ENCODE measurements around the gene ZBTB46. TPM values are rescaled to one million over a fixed set of nuclear protein-coding genes. Genes with fewer than 3 reads are reported as not detected.
"Not testable (repeated sequence)": the region's sequence is repeated elsewhere in the genome, so short reads cannot be mapped to it uniquely, and the experiment has no call there.

Gene ZBTB46
- total RNA-seq, 1 donor = 0.36 TPM

- Histone ChIP-seq H2AFZ (ENCODE audit: low read length) (no peak overlapping the region), H3K27me3 (ENCODE audit: insufficient read depth, low read length) (no peaks in the 10 kb centered on the region), H3K4me2 (ENCODE audit: insufficient read depth, low read length) (no peak overlapping the region), H3K9me3 (ENCODE audit: low read depth, low read length) (no peaks in the 10 kb centered on the region), H3K4me1 (ENCODE audit: insufficient read depth, low read length) (peaks cover 11% of the 10 kb centered on the region), H3K4me3 (ENCODE audit: insufficient read depth, low read length) (no peak overlapping the region), H3K79me2 (ENCODE audit: insufficient read depth, low read length) (peaks cover 74% of the 10 kb centered on the region), H4K20me1 (ENCODE audit: insufficient read depth, low read length) (peaks cover 54% of the 10 kb centered on the region), H3K27ac (ENCODE audit: low read depth, low read length) (no peak overlapping the region), H3K36me3 (ENCODE audit: insufficient read depth, low read length) (peaks cover 64% of the 10 kb centered on the region)
- peak; percentile 39 for DNase-seq (ENCODE audit: insufficient read length, low spot score, missing footprints)
- TF ChIP-seq CTCF (IDR thresholded peaks at IDR 0.05; ENCODE audit: extremely low read depth, low read depth, low read length) = no peak
Observed at GRCh38 chr20:63876489-63877036, 45.5 kb upstream of the ZBTB46 start.

- H3K9me3 ChIP-seq (ENCODE audit: low read depth, low read length); H3K27me3 ChIP-seq (ENCODE audit: insufficient read depth, low read length); DNase-seq (ENCODE audit: insufficient read length, low spot score, missing footprints); H3K27ac ChIP-seq (ENCODE audit: low read depth, low read length); H2AFZ ChIP-seq (ENCODE audit: low read length); H3K4me2 ChIP-seq (ENCODE audit: insufficient read depth, low read length); H3K4me3 ChIP-seq (ENCODE audit: insufficient read depth, low read length): not testable (repeated sequence)
- Histone ChIP-seq H3K36me3 (ENCODE audit: insufficient read depth, low read length) (peaks cover 75% of the 10 kb centered on the region), H4K20me1 (ENCODE audit: insufficient read depth, low read length) (peaks cover 55% of the 10 kb centered on the region), H3K4me1 (ENCODE audit: insufficient read depth, low read length) (peaks cover 11% of the 10 kb centered on the region), H3K79me2 (ENCODE audit: insufficient read depth, low read length) (peaks cover 80% of the 10 kb centered on the region)
Observed at GRCh38 chr20:63874241-63874640, 43.2 kb upstream of the ZBTB46 start.

- Histone ChIP-seq H3K27me3 (ENCODE audit: insufficient read depth, low read length) (no peaks in the 10 kb centered on the region), H3K4me3 (ENCODE audit: insufficient read depth, low read length) (no peak overlapping the region), H3K9me3 (ENCODE audit: low read depth, low read length) (no peaks in the 10 kb centered on the region), H3K36me3 (ENCODE audit: insufficient read depth, low read length) (peaks cover 78% of the 10 kb centered on the region), H3K4me1 (ENCODE audit: insufficient read depth, low read length) (peaks cover 11% of the 10 kb centered on the region), H3K27ac (ENCODE audit: low read depth, low read length) (peak overlapping the region; percentile 2), H2AFZ (ENCODE audit: low read length) (no peak overlapping the region), H4K20me1 (ENCODE audit: insufficient read depth, low read length) (peaks cover 55% of the 10 kb centered on the region), H3K79me2 (ENCODE audit: insufficient read depth, low read length) (peaks cover 80% of the 10 kb centered on the region), H3K4me2 (ENCODE audit: insufficient read depth, low read length) (no peak overlapping the region)
- no peak for TF ChIP-seq CTCF (IDR thresholded peaks at IDR 0.05; ENCODE audit: extremely low read depth, low read depth, low read length)
- DNase-seq (ENCODE audit: insufficient read length, low spot score, missing footprints) = peak; percentile 97
Observed at GRCh38 chr20:63873477-63873971, 42.5 kb upstream of the ZBTB46 start.

- Histone ChIP-seq H3K27ac (ENCODE audit: low read depth, low read length) (no peak overlapping the region), H3K4me1 (ENCODE audit: insufficient read depth, low read length) (peaks cover 27% of the 10 kb centered on the region), H4K20me1 (ENCODE audit: insufficient read depth, low read length) (peaks cover 34% of the 10 kb centered on the region), H3K36me3 (ENCODE audit: insufficient read depth, low read length) (peaks cover 39% of the 10 kb centered on the region), H2AFZ (ENCODE audit: low read length) (no peak overlapping the region), H3K9me3 (ENCODE audit: low read depth, low read length) (no peaks in the 10 kb centered on the region), H3K27me3 (ENCODE audit: insufficient read depth, low read length) (no peaks in the 10 kb centered on the region), H3K79me2 (ENCODE audit: insufficient read depth, low read length) (peaks cover 87% of the 10 kb centered on the region), H3K4me3 (ENCODE audit: insufficient read depth, low read length) (no peak overlapping the region), H3K4me2 (ENCODE audit: insufficient read depth, low read length) (no peak overlapping the region)
- DNase-seq (ENCODE audit: insufficient read length, low spot score, missing footprints) = peak; percentile 30
- TF ChIP-seq CTCF (IDR thresholded peaks at IDR 0.05; ENCODE audit: extremely low read depth, low read depth, low read length) = no peak
Observed at GRCh38 chr20:63868264-63868663, 37.2 kb upstream of the ZBTB46 start.

GRCh38 chr20:63867042-63867441 lies 36.0 kb upstream of the ZBTB46 start:
- DNase-seq (ENCODE audit: insufficient read length, low spot score, missing footprints); H2AFZ ChIP-seq (ENCODE audit: low read length); H3K9me3 ChIP-seq (ENCODE audit: low read depth, low read length); H3K27ac ChIP-seq (ENCODE audit: low read depth, low read length); H3K27me3 ChIP-seq (ENCODE audit: insufficient read depth, low read length); H3K4me2 ChIP-seq (ENCODE audit: insufficient read depth, low read length); H3K4me3 ChIP-seq (ENCODE audit: insufficient read depth, low read length): not testable (repeated sequence)
- H4K20me1 ChIP-seq (ENCODE audit: insufficient read depth, low read length) = peaks cover 33% of the 10 kb centered on the region
- peaks cover 21% of the 10 kb centered on the region for H3K4me1 ChIP-seq (ENCODE audit: insufficient read depth, low read length)
- H3K36me3 ChIP-seq (ENCODE audit: insufficient read depth, low read length) = peaks cover 37% of the 10 kb centered on the region
- H3K79me2 ChIP-seq (ENCODE audit: insufficient read depth, low read length) = peaks cover 92% of the 10 kb centered on the region
